GM21825 (cell line): ENCODE data around the gene LBX2.

Source experiments
- ATAC-seq: cut with Tn5 transposase; IDR thresholded peaks from one replicate; pipeline ENCODE4 v1.9.1; 2021; ENCODE audit warnings: mild to moderate bottlenecking, moderate library complexity; ENCODE audit not compliant: unreplicated experiment

LBX2 gene

DNA sequence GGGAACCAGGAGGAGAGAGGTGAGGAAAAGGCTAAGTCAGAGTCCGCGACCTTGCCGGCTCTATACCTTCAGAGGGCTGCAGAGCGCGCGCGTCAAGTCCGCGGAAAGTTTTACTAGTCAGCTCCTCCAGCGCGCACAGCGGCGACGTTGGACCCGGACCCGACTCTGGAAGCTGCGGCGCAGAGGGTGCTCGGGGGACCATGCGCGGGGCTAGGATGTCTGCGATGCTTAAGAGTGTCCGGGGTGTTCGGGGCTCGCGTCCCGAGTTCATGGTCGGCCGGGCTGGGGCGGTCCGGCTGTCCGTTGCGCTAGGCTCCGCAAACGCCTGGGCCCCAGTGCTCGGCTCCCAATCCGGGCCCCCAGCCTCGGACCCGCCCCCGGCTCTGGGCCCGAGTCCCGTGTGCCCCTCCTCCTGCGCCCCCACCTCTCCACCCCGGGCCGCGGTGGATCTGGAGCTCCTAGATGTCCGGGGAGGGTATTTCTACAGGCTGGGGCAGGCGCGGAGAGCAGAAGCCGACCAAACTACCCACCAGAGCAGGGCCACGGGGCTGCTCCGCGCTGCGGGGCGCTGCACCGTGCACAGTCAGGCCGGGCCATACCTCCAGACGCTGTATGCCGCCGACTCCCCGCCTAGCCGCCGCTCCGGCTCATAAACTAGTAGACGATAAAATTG, at the start of gene LBX2:
Gene LBX2, minus strand, starts transcription at position 337 of the 673 bp plus-strand sequence. Its CDS starts 66 bp downstream, at position 271.
- ATAC-seq = no peak

DNA sequence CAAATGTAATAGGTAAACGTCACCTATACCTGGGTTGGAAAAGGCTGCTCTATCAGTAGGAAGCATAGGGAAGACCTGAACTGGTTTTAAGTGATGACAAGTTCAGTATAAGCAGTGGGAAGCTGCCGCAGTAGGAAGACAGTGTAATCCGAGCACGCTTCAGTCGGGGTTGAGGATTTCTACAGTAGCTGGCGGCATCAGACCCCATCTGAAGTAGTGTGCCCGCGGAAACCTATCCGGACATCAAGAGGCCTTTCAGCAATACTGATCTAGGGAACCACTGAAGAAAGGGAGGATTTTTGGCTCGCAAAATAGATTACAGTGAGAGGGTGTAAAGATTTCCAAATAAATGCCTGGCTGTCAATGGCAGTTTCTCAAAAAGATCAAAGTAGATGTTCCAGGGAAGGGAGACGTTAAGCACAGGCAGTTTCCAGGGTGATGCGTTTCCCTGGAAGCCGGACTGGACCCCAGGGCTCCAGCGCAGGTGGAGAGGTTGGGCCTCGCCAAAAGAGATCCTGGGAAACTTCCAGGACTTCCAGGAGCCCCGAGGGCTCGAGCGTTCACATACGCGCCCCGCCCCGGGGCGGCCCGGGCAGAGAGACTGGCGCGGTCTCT, 49.0 kb upstream of the LBX2 start:
- ATAC-seq = no peak

DNA sequence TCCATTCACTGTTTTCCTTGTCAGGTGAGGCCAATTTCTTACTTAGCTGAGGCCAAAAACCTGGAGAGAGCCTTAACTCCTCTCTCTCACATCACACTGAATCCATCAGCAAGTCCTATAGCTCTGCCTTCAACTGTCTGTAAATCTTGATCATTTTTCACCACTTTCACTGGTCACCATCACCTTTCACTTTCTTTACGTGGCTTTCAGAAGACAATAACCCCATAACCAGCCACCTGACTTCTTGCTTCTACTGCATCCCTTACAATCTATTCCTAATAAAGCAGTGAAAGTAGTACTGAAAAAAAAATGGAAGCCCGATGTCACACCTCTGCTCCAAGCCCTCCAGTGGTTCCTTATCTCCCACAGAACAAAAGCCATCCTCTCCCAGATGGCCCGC, 46.6 kb upstream of the LBX2 start:
- no peak for ATAC-seq

DNA sequence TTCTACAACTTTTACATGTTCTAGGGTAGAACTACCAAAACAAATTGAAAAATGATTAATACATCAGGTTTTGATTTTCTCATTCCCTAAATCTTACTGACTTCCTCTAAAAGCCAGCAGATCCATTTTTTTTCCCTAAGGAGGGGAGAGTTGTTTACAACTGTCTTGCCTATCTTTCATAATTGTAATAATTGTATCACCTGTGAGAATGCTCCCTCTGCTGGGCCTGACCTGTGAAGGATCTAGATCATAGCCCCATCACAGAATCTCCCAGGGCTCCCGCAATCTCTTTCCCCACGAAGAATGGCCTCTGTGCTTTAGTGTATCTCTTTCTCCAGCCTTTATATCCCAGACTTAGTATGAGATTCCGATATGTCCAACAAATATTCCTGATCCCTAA, 45.2 kb upstream of the LBX2 start:
- ATAC-seq = no peak

DNA sequence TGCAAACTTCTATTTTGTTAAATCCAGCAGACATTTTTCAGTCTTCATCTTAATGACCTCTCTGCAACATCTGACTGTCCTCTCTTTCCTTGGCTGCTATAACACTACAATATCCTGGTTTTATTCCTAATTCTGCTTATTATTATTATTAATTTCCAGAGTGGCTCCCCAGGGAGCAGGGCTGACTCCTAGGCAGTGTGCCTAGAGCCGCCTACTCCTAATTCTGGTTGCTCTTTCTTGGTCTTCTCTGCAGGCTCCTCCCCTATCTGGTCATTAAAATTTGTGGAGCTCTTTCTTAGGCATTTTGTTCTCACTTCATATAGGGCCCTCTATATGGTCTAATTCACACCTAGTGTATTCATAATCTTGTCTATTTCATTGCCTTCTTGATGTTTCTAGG, 43.6 kb upstream of the LBX2 start:
- no peak for ATAC-seq

GRCh38 chr2:74540291-74540690, 40.9 kb upstream of the LBX2 start:
- no peak for ATAC-seq

GRCh38 chr2:74538881-74539339, 39.5 kb upstream of the LBX2 start:
- no peak for ATAC-seq

- no peak for ATAC-seq
Measured at GRCh38 chr2:74537140-74537539, 37.7 kb upstream of the LBX2 start.

DNA sequence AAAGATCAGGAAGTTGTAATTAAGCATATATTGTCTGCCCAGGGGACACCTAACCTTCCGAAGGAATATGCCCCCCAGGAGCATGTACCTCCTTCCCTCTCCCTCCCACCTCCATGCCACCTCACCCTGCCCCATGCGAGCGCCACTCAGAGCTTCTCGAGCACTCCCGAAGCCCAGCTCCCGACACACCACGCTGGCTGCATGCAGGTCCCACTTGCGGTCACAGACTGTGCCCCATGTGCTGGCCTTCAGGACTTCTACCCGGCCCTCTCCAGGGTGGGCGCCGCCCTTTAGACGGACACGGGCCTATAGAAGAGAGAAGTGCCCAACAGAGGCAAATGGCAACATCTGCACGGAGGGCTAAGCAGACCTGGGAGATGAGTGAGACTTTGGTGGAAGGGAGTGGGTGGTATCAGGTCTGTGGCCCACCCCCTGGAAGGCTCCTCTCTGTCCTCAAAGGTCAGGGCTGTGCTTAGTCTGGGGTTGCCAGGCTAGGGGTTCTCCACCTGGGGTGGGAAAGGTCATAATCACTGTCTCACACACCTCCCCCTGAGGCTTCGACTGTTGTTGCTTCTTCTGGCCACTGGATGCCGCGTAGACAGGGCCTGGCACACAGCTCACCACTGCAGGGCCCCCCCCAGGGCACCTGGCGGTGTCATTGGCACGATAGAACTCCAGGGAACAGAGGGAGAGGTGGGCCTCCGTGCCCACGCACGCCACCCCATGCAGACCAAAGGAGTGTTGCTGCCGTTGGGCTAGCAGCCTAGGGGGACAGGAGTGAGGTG, 37.0 kb upstream of the LBX2 start:
- ATAC-seq = no peak

- ATAC-seq = no peak
Measured at GRCh38 chr2:74535440-74535965, 36.1 kb upstream of the LBX2 start.

DNA sequence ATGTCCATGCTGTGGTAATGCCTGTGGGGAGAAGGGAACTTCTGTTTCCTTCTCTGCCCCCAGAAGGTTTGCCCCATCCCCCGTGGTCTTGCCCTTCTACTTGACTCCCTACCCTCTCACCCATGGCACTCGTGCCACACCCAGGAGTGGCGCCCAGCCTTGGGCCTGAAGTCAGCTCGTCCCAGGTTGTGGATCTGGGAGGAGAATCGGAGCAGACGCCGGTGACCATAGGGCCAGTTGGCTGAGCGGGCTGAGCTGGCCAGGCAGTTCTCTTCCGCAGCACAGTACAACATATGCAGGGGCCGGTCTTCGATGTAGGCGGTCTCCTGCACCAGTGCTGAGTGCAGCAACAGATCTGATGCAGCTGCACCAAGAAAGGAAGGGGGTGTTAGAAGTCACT, 35.0 kb upstream of the LBX2 start:
- ATAC-seq = no peak

GRCh38 chr2:74533464-74533863, 34.1 kb upstream of the LBX2 start:
- ATAC-seq = no peak

GRCh38 chr2:74532222-74532621, 32.8 kb upstream of the LBX2 start:
- no peak for ATAC-seq

- no peak for ATAC-seq
Measured at GRCh38 chr2:74531666-74532065, 32.3 kb upstream of the LBX2 start.

DNA sequence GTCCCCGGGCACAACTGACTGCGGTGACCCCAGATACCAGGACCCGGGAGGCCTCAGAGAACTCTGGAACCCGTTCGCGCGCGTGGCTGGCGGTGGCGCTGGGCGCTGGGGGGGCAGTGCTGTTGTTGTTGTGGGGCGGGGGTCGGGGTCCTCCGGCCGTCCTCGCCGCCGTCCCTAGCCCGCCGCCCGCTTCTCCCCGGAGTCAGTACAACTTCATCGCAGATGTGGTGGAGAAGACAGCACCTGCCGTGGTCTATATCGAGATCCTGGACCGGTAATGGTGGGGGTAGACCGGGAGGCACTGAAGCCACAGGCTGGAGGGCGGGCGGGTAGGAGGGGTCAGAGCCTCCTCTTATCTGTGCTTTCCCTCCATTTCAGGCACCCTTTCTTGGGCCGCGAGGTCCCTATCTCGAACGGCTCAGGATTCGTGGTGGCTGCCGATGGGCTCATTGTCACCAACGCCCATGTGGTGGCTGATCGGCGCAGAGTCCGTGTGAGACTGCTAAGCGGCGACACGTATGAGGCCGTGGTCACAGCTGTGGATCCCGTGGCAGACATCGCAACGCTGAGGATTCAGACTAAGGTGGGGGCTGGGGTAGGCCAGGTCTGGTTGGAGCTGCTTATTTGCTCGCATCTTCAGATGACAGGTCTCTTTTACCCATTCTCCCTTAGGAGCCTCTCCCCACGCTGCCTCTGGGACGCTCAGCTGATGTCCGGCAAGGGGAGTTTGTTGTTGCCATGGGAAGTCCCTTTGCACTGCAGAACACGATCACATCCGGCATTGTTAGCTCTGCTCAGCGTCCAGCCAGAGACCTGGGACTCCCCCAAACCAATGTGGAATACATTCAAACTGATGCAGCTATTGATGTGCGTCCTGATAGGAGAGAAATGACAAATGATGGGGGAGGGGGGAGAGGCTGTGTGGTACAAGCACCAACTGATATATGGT, 31.1 kb upstream of the LBX2 start:
- ATAC-seq = peak; percentile 33

- peak; percentile 76 for ATAC-seq
Measured at GRCh38 chr2:74529357-74530238, 30.2 kb upstream of the LBX2 start, which contains the start of the genes AUP1 and HTRA2. AUP1 (minus strand) TSS chr2:74529706; CDS start chr2:74529629, 77 bp downstream. HTRA2 (plus strand) TSS chr2:74529933; CDS start chr2:74530007, 74 bp downstream.

DNA sequence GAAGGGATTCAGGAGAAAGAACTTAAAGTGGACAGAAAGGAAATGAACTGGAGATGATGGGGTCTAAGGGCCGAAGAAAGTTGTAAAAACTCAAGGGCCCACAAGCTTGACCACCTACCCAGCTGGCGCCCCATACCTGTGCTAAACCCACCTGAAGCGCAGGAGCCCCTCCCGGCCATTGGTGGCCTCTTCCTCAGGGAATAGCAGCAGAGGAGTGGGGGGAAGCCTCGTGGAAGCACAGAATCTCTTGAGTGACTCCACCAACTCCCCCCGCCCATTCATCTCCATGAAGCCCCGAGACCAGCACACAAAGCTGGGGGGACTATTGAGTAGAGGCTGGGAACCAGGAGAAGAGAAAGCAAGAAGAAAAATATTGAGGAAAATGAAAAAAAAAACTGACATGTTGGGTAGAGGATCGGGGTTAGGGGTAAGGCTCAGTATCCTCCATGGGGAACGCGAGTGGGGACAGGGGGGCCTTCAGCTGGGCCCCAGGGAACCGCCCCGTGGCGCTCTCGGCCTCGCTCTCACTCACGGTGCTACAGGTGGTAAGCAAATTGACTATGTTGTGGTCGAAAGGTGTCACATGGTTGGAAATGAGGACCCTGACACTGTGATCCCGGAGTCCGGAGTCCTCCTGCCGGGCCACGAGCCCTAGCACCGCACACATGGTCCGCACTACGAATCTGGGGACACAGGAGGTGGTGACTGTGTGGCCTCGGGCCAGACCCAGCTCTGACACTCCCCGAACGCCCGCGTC, 29.4 kb upstream of the LBX2 start:
- ATAC-seq = peak; percentile 6

GRCh38 chr2:74527741-74528140, 28.3 kb upstream of the LBX2 start:
- no peak for ATAC-seq
